RWPE1 (cell line): ENCODE results near the gene GRIA4.

Experiments
- CTCF ChIA-PET: fragments of 350-600 bp; sonication (Branson Sonifier 250); formaldehyde crosslinking; extraction: SDS; loops from one replicate; lab custom pipeline; 2021; lab: Yijun Ruan, JAX
- POLR2A ChIA-PET: fragments of 400-600 bp; formaldehyde crosslinking; extraction: SDS; loops from one replicate; lab custom pipeline; 2020; ENCODE audit warnings: antibody characterized with exemption; ENCODE audit not compliant: low non-redundant PET; lab: Yijun Ruan, JAX
- DNase-seq: peaks from one replicate; pipeline ENCODE4 v3.0.0; 2012; ENCODE audit warnings: low spot score
- H3K27ac ChIP-seq: fragments of 450-650 bp; 2 replicates; pipeline ENCODE4 v1.5.1; 2017
- TF ChIP-seq, protein P1 (sequence below): fragments of 450-650 bp; conservative IDR thresholded peaks from 2 replicates; pipeline ENCODE4 v1.5.1; 2017; ENCODE audit warnings: low read depth, mild to moderate bottlenecking

The GRIA4 gene

DNA sequence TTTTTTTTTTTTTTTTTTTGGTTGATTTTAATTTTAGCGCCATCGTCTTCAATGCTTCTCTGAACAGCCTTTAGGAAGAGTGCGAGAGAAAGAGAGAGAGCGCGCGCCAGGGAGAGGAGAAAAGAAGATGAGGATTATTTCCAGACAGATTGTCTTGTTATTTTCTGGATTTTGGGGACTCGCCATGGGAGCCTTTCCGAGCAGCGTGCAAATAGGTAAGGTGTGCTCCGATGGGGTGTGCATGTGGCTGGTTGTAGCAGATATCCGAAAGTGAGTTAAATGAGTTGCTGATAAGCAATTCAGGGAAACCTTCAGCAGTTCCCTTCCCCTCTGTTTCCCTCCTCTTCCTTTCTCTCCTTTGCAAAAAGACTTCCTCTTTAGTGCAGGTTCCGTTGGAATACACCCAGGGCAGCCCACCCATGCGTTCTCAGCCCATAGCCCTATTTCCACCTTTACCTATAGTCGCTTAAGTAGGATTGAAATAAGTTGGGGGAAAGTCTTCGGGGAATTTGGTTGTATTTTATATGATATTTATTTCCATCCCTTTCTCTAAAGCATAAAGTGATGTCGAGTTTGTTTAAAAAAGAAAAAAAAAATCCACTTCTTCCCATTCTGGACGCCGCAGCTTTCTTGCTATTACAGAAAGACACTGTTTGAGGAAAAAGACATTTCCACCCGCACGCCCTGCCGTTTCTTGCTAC is 1.1 kb downstream of the GRIA4 start:
- POLR2A ChIA-PET = no interaction called here
- TF ChIP-seq, protein P1, sequence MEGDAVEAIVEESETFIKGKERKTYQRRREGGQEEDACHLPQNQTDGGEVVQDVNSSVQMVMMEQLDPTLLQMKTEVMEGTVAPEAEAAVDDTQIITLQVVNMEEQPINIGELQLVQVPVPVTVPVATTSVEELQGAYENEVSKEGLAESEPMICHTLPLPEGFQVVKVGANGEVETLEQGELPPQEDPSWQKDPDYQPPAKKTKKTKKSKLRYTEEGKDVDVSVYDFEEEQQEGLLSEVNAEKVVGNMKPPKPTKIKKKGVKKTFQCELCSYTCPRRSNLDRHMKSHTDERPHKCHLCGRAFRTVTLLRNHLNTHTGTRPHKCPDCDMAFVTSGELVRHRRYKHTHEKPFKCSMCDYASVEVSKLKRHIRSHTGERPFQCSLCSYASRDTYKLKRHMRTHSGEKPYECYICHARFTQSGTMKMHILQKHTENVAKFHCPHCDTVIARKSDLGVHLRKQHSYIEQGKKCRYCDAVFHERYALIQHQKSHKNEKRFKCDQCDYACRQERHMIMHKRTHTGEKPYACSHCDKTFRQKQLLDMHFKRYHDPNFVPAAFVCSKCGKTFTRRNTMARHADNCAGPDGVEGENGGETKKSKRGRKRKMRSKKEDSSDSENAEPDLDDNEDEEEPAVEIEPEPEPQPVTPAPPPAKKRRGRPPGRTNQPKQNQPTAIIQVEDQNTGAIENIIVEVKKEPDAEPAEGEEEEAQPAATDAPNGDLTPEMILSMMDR = no peak
- DNase-seq = no peak
- CTCF ChIA-PET = interaction anchor here (0.5 kb wide), 1 partner anchor 741 kb away, joined by 4 read pairs; no protein-coding TSS in a partner anchor
- no peak overlapping the region for H3K27ac ChIP-seq

DNA sequence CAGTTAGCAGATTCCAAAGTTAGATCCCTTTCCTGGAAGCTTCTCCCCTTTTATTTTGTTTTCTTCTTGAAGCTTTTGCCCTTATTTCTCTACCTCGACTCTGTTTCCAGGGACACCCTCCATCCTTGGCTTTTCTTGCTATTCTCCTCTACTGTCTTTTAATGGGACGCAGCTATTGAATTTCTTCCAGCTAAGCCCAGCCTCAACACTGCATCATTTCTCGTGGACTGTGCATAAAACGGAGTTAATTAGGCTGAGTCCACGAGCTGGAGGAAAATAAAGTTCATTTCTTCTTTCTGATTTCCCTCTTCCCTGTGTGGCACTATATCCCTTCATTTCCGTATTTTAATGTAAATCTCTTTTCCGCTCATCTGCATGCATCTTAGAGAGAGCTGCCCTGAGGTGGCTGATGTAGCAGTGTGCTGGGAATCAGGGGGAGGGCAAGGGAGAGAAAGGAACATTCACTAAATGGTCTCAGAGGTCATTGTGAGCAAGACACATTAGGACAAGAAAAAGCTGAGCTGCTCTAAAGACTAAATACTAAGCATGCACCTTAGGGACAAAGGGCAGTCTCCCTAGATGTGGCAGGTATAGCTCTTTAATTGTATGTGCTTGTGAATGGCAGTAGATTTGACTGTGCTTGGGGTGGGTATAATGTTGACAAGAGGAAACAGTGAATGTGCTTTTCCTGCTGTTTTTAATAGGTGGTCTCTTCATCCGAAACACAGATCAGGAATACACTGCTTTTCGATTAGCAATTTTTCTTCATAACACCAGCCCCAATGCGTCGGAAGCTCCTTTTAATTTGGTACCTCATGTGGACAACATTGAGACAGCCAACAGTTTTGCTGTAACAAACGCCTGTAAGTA is 1.9 kb downstream of the GRIA4 start:
- CTCF ChIA-PET = interaction anchor here (0.5 to 0.7 kb wide), 2 partner anchors 10 to 741 kb away, joined by 3 to 4 read pairs; no protein-coding TSS in a partner anchor
- POLR2A ChIA-PET = no interaction called here
- DNase-seq = no peak
- TF ChIP-seq, protein P1 = no peak
- no peak overlapping the region for H3K27ac ChIP-seq

DNA sequence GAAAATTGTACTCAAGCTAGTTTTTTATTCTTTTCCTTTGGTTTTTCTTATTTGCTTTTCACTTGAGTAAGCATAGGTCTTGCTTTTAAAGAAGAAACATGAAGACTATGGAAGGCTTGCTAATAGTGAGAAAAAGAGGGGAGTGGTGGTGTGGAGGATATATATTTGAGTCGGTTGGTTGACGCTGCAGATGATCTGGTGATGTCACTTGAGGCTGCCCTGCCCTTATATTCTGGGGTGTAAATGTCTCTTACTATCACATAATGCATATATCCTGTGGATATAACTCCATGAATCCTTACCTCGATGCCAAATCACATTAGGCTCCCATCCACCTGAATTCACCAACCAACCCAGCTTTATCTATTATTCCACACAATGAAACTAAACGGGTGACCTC is 2.9 kb downstream of the GRIA4 start:
- no peak overlapping the region for H3K27ac ChIP-seq
- ChIA-PET CTCF (no interaction called here), POLR2A (no interaction called here)
- DNase-seq = no peak
- TF ChIP-seq, protein P1 = no peak

DNA sequence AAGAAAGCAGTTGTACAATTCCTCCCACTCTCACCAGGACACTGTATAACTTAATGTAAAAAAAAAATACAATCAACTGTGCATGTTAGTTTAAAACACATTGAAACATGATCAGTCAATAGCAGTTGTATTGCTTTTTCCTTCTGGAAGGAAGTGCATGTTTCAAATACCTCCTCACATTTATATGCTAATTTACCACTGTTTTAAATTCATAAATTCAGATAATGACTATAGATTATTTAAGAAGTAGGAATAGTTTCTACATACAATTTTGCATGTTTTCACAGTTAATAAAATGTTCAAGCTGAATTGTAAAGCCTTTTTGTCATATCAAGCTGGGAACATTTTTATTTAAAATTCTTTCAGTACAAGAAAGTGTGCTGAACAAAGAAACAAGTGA is 3.3 kb downstream of the GRIA4 start:
- DNase-seq = no peak
- ChIA-PET CTCF (no interaction called here), POLR2A (no interaction called here)
- TF ChIP-seq, protein P1 = no peak
- H3K27ac ChIP-seq = no peak overlapping the region

DNA sequence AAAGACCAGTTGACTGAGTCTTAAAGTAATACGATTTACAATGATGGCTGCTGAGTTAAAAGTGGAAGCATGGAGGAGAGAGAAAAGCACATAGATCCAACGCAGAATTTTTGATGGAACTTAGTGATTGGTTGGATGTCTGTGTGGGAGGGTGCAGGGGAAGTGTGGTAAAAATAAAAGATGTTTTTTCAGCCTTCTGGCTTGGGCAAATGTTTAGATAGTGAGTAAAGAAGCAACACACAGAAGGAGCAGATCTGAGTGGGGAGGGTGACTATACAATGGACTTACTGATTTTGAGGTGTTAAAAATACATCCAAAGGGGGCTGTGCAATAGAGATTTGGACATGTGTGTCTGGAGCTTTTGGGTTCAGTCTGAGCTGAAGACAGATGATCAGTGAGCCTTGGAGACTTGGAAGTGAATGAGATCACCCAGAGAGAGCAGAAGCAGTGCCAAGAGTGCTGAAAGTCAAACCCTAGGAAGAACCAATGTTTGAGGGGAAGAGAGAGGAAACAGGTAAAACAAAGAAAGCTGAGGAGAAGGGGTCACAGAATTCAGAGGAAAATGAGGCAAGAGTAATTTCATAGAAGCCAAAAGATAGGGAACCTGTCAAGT is 8.6 kb downstream of the GRIA4 start:
- ChIA-PET POLR2A (no interaction called here), CTCF (no interaction called here)
- no peak for DNase-seq
- TF ChIP-seq, protein P1 = no peak
- H3K27ac ChIP-seq = no peak overlapping the region

DNA sequence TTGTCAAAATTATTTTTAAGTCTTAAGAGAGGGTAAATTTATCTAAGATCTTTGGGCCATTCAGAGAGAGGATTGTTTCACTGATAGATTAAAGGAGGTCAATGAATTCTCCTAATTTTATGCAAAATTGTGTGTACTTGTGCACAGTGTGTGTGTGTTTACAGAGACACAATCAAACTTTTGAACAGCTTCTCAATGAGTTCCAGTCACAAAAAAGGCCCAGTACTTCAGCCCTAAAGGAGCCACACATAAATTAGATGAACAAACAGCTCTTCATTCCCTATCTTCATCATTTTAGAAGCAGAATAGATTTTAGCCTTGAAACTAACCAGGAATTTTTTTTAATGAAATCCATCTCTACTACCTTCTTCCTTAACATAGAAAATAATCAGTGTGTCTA is 9.7 kb downstream of the GRIA4 start:
- H3K27ac ChIP-seq = no peak overlapping the region
- POLR2A ChIA-PET = no interaction called here
- CTCF ChIA-PET = no interaction called here
- no peak for DNase-seq
- TF ChIP-seq, protein P1 = no peak
